Measurements from ENCODE around the gene GOSR1.
"Not testable (repeated sequence)": the region's sequence is repeated elsewhere in the genome, so short reads cannot be mapped to it uniquely, and the experiment has no call there.

The GOSR1 gene

DNA sequence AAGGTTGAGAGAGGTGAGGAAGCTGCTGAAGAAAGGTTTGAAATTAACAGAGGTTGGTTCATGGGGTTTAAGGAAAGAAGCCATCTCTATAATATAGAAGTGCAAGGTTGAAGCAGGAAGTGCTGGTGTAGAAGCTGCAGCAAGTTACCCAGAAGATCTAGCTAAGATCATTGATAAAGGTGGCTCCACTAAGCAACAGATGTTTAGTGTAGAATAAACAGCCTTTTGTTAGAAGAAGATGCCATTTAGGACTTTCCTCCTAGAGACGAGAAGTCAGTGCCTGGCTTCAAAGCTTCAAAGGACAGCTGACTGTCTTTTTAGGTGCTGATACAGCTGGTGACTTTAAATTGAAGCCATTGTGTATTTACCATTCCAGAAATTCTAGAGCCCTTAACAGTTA is 29.3 kb downstream of the GOSR1 start:
- no peak for DNase-seq

DNA sequence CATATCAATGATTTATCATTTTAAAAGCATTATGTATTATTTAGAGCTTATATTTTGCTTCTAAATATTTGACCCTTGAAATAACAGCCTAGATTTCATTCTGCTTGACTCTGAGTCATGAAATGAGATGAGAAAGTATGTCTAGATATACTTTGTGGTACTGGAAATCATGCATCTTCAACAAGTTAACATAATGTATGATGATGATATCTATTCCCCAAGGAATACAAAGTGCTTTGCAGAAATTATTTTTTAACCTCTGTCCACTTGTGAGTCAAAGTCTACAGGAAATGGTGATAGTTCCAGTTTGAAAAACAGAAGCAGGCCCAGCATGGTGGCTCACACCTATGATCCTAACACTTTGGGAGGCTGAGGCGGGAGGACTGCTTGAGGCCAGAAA is 36.1 kb downstream of the GOSR1 start:
- no peak for DNase-seq

DNA sequence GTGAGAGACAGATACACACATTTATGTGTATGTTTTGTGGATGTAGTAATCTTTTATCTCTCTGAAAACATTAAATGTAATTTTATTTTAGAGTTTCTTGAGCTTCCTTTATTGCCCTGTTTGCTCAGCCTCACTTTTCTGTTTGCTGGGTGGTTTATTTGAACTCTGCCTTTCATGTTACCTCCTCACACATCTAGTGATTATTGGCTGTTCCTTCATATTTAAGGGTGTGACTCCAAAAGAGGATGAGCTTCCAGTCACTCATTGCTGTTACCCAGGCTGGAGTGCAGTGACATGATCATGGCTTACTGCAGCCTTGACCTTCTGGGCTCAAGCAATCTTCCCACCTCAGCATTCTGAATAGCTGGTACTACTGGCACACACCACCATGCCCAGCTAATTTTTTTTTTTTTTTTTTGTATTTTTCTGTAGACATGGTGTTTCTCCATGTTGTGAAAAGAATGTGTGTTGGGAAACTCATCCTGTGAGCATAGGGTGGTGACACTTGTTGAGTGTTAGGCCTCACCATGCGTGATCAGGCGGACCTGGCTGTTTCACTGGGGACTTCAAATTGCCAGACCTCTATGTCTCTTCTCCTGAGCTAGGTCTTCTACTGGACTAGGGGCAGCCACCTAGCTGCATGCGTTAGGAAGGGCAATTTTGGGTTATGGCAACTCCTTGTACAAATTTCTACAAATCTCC is 37.8 kb downstream of the GOSR1 start:
- no peak for DNase-seq

DNA sequence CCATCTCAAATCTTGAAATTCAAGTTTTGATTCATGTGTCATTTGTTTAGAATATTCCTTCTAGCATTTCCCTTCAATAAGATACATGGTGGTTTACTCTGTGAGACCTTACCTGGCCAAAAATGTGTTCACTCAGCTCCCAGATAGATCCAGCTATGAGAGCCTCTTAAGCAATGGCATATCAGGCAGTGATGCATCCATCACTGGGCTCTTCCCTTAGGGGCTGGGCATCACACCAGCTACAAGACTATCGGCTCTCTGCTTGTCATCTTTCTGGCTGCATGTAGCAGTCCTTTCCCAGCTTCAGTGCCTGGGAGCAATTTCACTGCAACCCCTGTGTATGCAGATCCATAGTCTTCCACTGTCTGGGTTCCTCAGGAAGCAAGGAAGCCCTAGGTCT is 40.6 kb downstream of the GOSR1 start:
- no peak for DNase-seq

DNA sequence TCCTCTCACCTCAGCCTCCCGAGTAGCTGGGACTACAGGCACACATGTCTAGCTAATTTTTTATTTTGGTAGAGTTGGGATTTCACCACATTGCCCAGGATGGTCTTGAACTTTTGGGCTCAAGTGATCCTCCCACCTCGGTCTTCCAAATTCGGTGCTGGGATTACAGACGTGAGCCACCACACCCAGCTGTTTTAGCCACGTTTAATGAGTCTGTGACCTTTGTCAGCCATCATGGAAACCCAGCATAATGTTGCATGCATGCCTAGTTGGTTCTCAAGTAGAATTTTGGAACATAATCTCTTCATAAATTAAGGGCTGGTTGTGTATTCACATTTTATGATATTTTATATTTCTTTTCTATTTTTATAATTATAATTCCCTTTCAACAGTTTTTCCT is 42.0 kb downstream of the GOSR1 start:
- DNase-seq, result no peak

DNA sequence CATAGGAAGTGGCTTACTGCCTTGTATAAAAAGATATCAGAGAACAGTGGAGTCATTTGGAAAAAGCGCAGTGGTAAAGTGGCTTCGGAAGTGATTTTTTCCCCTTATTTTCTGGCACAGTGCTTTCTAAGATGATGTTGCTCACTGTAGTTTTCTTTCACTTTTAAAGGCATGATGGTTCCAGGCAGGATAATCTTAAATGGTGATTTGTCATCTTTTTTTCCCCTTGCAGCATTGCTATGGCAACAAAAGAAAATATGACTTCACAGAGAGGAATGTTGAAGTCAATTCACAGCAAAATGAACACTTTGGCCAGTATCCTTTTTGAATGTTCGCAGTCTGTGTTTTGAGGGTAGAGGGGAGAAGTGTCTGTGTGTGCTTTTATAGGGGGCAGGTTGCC is 42.5 kb downstream of the GOSR1 start:
- DNase-seq, result no peak

DNA sequence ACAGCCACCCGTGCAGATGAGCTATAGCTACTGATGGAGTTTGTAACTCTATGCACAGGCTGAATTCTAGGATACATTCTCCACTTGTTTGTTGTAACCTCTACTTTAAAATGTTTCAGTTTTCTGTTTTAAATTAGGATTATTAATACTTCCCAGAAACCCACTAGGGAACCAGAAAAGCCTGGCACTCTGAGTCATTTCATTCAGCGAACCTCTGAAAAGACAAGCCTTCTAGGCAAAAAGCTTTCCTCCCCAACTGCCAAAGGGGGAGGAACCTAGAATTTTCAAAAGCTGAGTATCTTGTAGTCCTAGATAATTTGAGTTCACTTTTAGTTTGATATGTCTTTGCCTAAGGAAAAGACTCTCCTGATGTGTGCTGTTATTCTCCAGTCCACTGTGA is 43.2 kb downstream of the GOSR1 start:
- DNase-seq, result no peak

DNA sequence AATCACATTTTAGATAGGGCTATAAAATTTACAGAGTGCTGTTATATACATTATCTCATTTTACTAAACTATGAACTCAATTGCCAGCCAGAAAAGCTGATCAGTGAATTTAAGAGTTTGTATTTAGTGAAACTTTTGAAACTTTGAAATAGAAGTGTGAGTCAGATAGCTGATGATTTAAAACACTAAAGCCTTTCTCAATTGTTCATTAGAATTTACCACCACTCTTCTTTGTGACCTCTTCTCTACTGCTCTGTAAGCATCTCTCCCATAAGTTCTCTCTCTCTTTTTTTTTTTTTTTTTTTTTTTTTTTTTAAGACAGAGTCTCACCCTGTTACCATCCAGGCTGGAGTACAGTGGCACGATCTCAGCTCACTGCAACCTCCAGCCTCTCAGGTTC is 43.7 kb downstream of the GOSR1 start:
- no peak for DNase-seq

DNA sequence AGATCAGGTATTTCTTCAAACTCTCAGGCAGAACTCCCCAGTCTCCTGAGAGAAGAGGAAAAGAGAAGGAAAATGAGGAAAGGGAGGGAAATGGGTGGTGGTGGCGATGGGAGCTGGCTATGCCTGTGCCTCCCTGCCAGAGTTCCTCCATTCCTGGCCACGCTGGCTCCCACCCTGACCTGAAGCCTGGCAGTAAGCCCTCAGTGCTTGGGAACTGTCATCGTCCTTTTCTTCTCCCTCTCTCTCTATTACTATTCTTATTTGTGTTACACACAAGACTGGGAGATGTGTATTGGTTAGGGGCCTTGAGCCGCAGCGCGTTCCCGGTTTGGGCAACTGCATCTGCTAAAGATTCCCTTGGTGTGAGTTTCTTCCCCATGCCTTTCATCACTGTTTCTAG is 44.6 kb downstream of the GOSR1 start:
- DNase-seq, result no peak

DNA sequence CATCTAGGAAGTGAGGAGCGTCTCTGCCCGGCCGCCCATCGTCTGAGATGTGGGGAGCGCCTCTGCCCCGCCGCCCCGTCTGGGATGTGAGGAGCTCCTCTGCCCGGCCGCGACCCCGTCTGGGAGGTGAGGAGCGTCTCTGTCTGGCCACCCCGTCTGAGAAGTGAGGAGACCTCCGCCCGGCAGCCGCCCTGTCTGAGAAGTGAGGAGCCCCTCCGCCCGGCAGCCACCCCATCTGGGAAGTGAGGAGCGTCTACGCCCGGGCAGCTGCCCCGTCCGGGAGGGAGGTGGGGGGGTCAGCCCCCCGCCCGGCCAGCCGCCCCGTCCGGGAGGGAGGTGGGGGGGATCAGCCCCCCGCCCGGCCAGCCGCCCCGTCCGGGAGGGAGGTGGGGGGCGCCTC is 46.0 kb downstream of the GOSR1 start:
- not testable (repeated sequence) for DNase-seq

DNA sequence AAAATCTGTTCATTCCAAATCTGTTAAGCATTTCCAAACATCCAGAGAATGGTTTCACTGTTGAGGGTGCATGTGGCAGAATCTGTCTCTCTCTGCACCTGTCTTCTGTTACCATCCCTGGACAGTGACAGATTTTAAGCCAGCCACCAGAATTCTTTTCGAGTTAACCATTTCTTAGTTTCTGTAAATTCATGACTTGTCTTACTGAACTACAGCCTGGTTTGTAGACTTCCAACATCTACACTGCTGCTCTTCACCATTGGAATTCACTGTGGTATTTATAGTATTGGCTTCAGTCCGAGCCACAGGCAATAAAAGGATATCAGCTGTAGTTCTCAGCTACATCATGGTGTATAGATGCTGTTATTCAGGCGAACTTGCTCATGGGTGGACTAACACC is 47.6 kb downstream of the GOSR1 start:
- DNase-seq, result no peak

DNA sequence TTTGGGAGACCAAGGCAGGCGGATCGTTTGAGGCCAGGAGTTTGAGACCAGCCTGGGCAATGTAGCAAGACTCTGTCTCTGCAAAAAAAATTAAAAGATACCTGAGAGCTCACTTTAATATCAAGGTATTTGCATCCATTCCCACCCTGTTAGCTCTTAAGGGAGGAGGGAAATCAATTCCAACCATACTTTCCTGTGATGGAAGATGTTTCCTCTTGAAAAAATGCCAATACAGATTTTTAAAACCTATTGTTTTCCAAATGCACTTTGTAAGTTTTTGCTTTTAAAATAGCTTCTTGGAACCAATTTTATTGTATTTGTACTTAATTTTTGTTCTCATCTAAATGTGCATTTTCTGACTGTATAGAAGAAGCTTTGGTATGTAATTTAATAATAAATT is 49.2 kb downstream of the GOSR1 start:
- no peak for DNase-seq

DNA sequence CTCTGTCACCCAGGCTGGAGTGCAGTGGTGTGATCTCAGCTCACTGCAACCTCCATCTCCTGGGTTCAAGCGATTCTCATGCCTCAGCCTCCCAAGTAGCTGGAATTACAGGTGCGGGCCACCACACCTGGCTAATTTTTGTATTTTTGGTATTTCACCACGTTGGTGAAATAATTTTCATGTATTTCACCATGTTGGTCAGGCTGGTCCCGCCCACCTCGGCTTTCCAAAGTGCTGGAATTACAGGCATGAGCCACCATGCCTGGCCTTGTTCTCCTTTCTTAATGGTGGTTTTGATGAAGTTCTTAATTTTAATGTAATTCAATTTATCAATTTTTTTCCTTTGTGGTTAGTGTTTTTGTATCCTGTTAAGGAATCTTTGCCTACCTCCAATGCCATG is 51.5 kb downstream of the GOSR1 start:
- not testable (repeated sequence) for DNase-seq

DNA sequence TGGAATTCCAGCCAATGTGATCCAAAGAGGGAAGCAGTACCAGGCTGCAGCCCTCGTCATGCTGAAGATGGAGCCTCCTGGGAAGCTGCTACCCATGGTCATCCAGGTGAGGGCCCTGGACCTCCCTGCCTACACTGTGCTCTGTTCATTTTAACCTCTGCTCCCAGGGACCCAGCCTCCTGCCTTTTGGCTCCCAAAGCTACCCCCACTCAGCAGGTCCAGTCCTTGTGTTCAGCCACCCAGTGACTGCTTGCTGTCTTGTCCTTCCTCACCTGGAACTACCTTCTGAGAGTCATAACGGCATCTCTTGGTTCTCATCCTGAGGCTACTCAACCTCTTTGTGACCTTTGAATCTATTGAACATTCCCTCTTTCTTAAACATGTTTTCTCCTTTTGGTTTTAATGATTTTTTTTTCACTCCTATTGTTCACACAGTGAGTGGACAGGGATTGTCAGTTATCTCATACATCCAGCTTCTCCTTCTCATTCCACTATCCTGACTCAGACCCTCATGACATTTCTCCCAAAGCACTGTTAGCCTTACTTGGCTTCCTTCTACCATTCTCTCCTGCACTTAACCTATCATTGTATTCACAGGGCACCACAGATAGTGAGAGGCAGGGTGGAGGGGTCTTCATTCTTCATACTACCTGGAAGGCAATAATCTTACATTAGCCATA is 53.3 kb downstream of the GOSR1 start:
- no peak for DNase-seq

DNA sequence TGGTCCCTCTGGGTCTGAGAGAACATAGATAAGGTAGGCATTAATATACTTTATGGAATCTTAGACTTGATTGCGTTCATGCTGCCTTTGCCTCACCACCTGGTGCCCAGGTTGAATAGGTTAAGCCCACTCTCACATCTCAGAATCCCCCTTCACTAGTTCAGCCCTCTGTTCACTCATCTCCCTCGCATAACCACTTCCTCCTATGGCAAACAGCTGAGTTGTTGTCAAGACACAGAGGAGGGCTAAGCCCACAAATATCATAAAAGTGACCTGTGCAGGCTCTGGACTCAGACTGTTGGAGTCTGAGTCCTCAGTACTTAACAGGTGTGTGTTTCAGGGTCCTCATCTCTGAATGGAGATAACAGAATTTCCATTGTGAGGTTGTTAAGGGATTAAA is 55.7 kb downstream of the GOSR1 start:
- no peak for DNase-seq

DNA sequence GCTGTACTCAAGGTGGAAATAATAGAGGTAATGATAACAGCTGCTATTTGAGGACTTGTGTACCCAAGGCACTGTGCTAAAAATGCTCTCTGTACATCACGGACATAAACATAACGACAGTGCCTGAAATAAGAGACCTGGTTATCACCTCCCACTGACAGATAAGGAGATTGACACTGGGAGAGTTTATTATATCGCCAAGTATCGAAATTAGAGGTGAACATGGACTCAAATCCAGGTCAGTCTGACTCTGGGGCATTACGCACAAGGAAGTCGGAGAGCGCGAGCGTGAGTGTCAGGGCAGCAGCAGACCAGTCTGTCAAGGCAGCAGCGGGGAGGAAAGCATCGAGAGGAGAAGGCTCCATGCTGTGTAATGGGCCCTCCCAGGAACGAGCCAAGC is 57.1 kb downstream of the GOSR1 start:
- no peak for DNase-seq

DNA sequence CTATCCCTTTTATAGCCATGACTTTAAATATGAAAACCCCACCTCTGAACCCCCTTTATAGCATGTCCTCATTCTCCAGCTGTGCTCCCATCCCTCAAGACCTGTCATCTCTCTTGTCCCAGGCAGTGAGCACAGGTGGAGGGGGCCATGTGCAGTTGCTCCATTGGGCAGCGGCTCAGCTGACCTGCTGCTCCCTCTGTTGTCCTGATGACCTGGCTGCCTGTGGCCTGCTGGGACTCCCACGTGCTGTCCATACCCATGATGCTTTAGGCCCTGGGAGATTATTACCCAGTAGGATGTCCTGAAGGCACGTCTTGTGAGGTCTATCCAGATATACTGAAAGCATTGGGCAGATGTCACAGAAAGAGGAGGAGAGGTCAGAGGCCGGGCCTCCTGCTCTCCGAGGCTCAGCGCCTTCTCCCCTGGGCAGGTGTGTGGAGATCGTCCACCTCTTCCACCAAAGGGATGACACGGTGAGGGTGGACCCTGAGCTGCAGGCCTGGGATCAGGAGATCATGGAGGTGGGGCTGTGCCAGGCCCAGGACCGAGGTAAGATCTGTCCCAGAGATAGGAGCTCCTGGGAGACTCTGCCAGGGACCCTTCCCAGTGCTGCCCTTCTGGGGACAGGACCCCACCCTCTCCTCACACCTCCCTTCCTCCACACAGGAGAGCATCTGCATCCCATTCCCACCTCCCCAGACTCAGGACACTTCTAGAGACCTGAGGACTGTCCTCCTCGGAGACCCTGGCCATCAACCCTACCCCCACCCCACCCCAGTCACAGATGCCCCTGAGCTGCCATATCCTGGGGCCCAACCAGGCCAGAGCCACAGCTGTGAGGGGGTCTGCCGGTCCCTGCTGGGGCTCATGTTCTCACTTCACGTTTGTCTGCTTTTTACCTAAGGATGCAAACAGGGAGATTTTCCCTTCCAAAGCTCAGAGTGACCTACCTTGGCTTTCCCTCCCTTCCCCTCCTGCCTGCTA is 58.0 kb downstream of the GOSR1 start:
- no peak for DNase-seq

DNA sequence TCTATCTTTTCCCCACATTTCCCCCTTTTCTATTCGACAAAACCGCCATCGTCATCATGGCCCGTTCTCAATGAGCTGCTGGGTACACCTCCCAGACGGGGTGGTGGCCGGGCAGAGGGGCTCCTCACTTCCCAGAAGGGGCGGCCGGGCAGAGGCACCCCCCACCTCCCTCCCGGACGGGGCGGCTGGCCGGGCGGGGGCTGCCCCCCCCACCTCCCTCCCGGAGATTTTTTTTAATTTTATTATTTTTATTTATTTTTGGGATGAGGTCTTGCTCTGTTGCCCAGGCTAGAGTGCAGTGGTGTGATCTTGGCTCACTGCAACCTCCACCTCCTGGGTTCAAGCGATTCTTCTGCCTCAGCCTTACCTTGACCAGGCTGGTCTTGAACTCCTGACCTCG is 59.6 kb downstream of the GOSR1 start:
- not testable (repeated sequence) for DNase-seq

DNA sequence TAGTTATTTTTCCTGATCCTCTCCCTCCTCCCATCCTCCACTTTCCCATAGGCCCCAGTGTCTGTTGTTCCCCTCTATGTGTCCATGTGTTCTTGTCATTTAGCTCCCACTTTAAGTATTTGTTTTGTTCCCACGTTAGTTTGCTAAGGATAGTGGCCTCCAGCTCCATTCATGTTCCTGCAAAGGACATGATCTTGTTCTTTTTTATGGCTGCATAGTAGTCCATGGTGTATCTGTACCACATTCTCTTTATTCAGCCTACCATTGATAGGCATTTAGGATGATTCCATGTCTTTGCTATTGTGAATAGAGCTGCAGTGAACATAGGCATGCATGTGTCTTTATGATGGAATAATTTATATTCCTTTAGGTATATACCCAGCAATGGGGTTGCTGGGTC is 60.5 kb downstream of the GOSR1 start:
- DNase-seq, result not testable (repeated sequence)

DNA sequence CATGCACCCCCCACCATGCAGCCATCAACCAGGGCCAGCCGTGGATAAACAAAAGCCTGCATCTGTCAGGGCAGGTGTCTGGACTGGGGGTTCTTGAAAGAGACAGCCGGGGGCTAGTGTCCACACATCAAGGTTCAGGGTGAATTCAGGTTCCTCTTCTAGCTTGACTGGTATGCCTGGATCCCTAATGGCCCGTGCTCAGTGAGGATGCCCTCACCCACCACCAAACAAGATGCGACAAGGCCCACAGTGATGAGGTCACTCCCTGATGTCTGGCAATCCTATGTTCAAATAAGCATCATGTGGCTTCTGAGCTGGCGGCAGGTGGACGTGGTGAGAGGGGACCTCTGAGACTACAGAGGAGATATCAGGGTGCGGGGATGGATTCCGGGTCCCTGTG is 64.6 kb downstream of the GOSR1 start:
- no peak for DNase-seq

DNA sequence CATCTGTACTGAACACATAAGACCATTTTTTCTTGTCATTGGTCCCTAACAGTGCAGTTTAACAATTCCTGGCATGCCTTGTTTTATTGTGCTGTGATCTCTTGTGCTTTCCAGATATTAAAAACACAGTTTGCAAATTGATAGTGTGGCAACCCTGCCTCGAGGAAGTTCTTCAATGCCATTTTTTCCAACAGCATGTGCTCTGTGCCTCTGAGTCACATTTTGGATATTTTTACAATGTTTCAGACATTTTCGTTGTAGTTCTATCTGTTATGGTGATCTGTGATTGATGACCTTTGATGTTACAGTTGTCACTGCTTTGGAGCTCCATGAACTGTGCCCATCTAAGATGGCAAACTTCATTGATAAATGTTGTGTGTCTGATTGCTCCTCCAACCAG is 66.2 kb downstream of the GOSR1 start:
- no peak for DNase-seq

DNA sequence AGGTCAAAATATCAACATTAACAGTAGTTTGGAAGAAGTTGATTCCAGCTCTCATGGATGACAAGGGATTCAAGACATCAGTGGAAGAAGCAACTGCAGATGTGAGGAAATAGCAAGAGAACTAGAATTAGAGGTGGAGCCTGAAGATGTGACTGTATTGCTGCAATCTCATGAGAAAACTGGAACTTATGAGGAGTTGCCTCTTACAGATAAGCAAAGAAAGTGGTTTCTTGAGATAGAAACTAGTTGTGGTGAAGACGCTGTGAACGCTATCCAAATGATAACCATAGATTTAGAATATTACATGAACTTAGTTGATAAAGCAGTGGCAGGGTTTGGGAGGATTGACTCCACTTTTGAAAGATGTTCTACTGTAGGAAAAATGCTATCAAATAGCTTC is 67.8 kb downstream of the GOSR1 start:
- DNase-seq, result no peak

DNA sequence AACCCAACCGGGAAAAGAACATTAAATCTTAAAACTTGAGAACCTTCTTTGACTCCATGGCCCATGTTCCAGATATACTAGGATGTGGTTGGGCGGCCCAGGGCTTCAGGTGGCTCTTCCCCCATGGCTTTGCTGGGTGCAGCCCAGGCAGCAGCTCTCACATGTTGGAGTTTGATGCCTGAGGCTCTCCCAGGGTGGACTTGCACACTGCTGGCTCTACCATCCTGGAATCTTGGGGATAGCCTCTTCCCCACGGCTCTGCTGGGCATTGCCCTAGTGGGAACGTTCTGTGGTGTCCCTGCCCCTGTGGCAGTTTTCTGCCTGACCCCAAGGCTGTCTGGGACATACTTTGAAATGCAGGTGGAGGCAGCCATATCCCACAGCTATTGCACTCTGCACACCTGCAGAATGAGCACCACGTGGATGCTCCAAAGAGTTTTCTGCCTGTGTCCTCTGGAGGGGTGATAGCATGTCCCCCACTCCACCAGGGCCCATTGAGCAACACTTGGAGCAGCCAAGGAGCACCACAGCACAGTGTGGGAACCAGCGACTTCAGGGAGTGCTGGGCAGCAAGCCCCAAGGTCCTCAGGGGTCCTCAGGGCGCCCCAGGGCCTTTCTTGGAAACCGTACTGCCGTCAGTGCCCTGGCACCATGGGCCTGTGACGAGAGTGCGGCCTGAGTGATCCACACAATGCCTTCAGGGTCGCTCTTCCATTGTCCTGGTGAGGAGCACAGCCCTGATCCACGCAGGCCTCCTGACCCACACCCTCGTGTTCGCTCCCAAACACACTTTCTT is 70.8 kb downstream of the GOSR1 start:
- DNase-seq, result no peak
